GM18505 (cell line): ENCODE results near the gene ZNF835.

Source experiments
- ATAC-seq: cut with Tn5 transposase; IDR thresholded peaks from one replicate; pipeline ENCODE4 v1.9.1; 2021; ENCODE audit not compliant: unreplicated experiment
- POLR2A ChIP-seq: IDR thresholded peaks from 4 replicates; pipeline ENCODE4 v1.6.1; 2011; ENCODE audit warnings: borderline replicate concordance; ENCODE audit not compliant: insufficient read depth, insufficient read length; ENCODE audit errors: extremely low read depth

Gene ZNF835

DNA sequence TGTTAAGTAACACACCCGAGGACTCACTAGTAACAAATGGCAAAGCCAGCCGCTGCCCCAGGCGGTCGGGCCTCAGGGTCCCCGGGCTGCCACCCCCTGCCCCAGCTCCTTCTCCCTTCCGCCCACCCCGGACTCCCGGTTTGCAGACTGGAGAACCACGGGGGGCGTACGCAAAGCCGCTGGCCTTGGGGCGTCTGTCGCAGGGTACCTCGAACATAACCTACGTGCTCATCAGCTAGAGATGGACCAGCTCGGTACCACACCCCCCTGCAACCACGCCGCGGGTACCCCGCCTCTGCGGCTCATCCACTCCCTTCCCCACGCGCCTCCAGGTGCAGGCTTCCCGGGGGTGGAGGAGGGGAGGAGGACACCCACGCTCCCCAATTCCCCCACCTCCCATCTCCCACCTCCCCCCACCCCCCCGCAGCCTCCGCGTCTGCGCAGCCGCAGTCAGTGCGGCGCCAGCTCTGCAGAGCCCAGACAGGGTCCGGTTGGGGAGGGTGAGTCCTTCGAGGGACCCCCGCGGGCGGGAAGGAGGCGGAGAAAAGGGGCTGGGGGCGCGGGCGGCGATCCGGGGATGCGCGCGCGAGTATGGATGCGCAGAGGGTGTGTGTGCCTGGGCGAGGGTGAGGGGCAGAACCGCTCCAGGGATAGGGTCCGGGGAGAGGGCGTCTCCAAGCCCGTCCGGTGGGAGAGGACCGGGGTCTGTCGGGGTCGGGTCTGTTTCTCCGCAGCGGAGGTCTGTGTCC lies 28.7 kb downstream of the ZNF835 start, which contains the start of gene SMIM17:
Gene SMIM17, plus strand, starts transcription at position 449 of the 749 bp plus-strand sequence. CDS start 2,509 bp downstream, outside the sequence.
- no peak for ATAC-seq
- no peak for TF ChIP-seq POLR2A

DNA sequence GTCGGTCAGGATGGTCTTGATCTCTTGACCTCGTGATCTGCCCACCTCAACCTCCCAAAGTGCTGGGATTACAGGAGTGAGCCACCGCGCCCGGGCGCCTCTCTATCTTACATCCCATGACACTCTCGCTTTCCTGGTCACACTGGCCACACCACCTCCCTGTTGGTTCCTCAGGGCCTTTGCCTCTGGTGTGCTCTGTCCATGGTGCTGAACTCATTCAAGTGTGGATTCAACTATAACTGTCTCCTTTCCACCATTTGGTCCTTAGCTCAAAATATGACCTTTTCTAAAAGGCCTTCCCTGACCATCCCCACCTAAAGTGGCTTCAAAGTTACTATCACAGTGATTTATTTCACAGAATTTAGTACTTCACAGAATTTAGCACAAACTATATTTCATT lies 32.3 kb downstream of the ZNF835 start:
- TF ChIP-seq POLR2A = no peak

DNA sequence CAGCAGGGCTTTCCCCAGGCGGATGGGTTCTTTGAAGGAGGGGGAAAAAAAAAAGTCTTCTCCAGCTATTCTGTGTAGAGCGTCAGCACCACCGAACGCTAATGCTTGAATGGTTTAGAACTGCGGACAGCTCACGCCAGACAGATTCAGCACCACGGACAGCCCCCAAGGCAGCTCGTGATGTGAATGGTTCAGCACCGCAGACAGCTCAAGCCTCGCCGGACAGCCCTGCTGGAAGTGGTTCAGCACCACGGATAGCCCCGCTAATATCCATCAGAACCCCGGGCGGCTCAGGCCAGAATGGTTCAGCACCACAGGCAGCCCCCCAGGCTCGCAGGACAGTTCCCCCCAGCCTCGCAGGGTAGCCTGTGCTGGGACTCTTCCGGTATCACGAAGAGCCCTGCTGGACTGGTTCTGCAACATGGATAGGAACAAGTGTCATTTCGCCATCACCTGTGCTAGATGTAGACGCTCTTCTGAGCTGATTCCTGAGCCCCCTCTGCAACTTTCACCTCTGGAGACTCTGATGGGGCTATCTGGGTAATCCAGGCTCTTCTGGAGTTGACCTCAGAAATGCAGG lies 33.5 kb downstream of the ZNF835 start:
- no peak for ATAC-seq
- TF ChIP-seq POLR2A = no peak

More for the DNA sequence above, 32.3 kb downstream of the ZNF835 start:
- no peak for ATAC-seq

DNA sequence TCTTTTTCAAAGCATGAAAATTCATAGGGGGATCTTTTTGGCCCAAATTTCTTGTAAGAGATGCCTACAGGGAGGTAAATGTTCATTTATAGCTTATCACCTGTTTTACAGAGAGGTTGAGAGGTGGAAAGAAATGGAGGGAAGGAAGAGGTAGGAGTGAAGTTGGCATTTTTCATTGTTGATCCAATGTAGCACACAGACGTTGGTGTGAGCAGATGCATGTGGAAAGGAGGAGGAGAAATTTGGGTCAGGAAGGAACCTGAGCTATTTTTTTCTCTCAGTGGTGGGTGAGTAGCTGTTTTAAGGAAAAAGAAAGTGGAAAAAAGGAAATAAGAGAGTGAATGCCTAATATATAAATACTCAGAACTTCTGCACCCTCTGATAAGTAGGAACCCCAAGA lies 38.5 kb downstream of the ZNF835 start:
- ATAC-seq = no peak
- TF ChIP-seq POLR2A = no peak

DNA sequence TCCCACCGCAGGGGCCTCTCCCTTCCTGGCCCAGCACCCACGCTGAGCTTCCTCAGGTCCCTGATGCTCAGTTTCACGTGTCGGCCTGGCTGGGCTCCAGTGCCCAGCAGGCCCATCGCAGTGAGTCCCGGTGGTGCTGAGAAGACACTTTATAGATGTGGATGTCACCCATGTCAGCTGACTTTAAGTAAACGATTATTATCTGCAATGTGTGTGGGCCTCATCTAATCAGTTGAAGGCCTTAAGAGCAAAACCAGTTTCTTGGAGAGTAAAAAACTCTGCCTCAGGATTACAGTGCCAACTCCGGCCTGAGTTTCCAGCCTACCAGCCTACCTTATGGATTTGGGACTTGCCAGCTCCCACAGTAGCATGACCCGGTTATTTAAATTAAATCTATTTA lies 45.8 kb downstream of the ZNF835 start:
- no peak for ATAC-seq
- TF ChIP-seq POLR2A = no peak

DNA sequence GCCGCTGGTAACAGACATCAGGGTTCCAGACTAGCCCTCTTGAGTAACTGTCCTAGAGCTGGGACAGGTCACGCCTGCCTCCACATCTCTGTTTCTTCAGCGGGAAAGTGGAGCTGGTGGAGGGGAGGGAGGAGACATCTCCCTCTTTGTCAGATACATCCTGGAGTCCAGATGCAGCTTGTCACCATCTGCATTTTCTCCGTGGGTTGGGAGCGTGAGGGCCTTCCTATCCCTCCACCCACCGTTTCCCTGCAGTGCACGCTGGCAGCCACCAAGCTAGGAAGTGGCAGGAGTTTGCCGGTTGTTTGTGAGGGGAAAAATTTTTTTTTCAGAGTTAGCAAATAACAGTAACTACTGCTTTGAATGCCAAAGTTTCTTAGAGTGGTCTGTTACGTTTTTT lies 48.6 kb downstream of the ZNF835 start:
- no peak for TF ChIP-seq POLR2A

DNA sequence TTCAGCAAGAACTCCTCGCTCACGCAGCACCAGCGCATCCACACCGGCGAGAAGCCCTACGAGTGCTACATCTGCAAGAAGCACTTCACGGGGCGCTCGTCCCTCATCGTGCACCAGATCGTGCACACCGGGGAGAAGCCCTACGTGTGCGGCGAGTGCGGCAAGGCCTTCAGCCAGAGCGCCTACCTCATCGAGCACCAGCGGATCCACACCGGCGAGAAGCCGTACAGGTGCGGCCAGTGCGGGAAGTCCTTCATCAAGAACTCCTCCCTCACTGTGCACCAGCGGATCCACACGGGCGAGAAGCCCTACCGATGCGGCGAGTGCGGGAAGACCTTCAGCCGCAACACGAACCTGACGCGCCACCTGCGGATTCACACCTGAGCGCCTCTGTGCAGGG lies 49.2 kb downstream of the ZNF835 start:
- ATAC-seq = no peak
- TF ChIP-seq POLR2A = no peak

More for the DNA sequence above, 48.6 kb downstream of the ZNF835 start:
- no peak for ATAC-seq

DNA sequence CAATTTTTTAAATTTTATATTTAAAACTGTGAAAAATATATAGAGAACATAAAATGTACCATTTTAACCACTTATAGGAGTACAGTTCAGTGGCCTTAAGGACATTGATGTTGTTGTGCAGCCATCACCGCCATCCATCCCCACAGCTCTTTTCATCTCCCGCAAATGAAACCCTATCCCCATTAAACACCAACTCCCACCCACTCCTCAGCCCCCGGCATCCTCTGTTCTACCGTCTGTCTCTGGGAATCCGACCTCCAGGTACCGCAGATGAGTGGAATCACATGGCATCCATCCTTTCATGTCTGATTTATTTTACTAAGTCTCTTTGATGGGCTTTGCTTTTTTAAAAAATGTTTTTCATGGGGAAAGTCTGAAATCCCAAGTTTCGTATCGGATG lies 52.4 kb downstream of the ZNF835 start:
- no peak for TF ChIP-seq POLR2A
- no peak for ATAC-seq

DNA sequence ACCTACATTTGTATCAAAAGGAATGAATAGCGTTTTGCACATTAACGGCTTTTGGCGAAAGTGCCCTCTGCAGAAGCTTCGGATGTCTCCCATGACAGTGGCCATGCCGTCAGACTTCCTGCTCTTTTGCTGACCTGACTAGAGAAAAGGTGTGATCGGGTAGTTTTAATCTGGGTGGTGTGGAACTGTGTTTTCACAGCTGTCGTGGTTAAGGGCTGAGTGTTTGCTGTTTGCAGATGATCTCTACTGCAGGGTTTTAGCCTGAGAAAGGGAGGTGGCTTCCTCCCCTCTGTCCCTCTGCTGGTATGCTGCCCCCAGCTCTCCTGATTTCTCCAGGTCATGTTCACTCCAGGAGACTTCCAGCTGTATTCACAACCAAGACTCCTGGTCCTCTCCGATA lies 54.0 kb downstream of the ZNF835 start:
- TF ChIP-seq POLR2A = no peak
- ATAC-seq = no peak

DNA sequence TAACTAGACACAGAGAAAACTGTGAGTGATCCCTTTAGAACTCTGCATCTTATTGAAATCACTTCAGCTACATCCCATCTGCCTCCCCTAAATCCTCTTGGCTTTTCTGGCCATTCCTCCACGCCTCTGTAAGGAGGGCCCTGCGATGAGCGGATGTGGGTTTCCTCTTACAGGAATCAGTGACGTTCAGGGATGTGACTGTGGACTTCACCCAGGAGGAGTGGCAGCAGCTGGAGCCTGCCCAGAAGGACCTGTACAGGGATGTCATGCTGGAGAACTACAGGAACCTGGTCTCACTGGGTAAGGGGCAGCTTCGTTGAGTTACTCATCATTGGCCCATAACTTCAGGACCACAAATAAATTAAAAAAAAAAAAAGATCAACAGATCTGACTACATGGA lies 57.9 kb downstream of the ZNF835 start:
- no peak for TF ChIP-seq POLR2A
- no peak for ATAC-seq

DNA sequence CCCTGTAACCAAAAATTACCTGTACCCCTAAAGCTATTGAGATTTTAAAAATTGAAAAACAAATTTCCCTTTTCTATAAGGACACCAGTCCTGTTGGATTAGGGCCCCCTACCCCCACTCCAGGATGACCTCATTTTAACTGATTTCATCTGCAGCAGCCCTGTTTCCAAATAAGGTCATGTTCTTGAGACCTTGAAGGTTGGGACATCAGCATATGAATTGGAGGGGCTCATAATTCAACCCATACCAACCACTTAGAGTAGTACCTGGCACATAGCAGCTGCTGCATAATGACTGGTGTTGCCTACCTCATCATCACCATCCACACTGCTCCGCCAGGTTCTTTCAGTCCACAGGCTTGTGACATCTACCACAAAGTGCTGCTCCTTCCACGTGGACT lies 58.8 kb downstream of the ZNF835 start:
- no peak for ATAC-seq
- no peak for TF ChIP-seq POLR2A
